ENCODE measurements around the gene ALAS1. TPM values are rescaled to one million over a fixed set of nuclear protein-coding genes. Genes with fewer than 3 reads are reported as not detected.

Gene ALAS1
- total RNA-seq, 4 donors from 2014 or later, result 70.1 to 101 (median 84.0) TPM

GRCh38 chr3:52193065-52193464 lies 4.9 kb upstream of the ALAS1 start:
- Histone ChIP-seq H3K27me3 (no peaks in the 10 kb centered on the region), H3K4me3 (no peak overlapping the region), H3K27ac (no peak overlapping the region), H3K36me3 (no peaks in the 10 kb centered on the region), H3K9me3 (no peaks in the 10 kb centered on the region), H3K4me1 (peaks cover 11 to 43% (median 17%) of the 10 kb centered on the region in 4 donors)
- DNase-seq, result peak; percentile 29
- TF ChIP-seq POLR2AphosphoS5 (IDR thresholded peaks at IDR 0.05) (no peak), POLR2A (IDR thresholded peaks at IDR 0.05) (no peak), EP300 (IDR thresholded peaks at IDR 0.05; ENCODE audit: low read depth) (no peak)
- TF ChIP-seq, protein P1, sequence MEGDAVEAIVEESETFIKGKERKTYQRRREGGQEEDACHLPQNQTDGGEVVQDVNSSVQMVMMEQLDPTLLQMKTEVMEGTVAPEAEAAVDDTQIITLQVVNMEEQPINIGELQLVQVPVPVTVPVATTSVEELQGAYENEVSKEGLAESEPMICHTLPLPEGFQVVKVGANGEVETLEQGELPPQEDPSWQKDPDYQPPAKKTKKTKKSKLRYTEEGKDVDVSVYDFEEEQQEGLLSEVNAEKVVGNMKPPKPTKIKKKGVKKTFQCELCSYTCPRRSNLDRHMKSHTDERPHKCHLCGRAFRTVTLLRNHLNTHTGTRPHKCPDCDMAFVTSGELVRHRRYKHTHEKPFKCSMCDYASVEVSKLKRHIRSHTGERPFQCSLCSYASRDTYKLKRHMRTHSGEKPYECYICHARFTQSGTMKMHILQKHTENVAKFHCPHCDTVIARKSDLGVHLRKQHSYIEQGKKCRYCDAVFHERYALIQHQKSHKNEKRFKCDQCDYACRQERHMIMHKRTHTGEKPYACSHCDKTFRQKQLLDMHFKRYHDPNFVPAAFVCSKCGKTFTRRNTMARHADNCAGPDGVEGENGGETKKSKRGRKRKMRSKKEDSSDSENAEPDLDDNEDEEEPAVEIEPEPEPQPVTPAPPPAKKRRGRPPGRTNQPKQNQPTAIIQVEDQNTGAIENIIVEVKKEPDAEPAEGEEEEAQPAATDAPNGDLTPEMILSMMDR (IDR thresholded peaks at IDR 0.05), result no peak
- 77% methylated on average over 17 of the region's 18 CpGs; no CpG with 5 or more reads in 1 of the 2 donors for WGBS, 2 donors (ENCODE audit: low coverage in 1 of 2)
- intact Hi-C loops (cut with DNase I; ENCODE audit: low total_unique reads), result no loop called here
- in situ Hi-C loops (cut with MboI; ENCODE audit: low pct_ligation_motif_present in 1 of 4, low pct_unique_long_range_greater_than_20kb in 1 of 4, low sequenced_read_pairs in 3 of 4), result no loop called here

- in situ Hi-C loops (cut with MboI; ENCODE audit: low pct_ligation_motif_present in 1 of 4, low pct_unique_long_range_greater_than_20kb in 1 of 4, low sequenced_read_pairs in 3 of 4) (no loop called here), intact Hi-C loops (cut with DNase I; ENCODE audit: low total_unique reads) (no loop called here)
- peak; percentile 69 for DNase-seq
- 74 to 86% methylated on average over 5 to 14 of the region's 14 CpGs for WGBS, 2 donors (ENCODE audit: low coverage in 1 of 2)
- H3K4me3 ChIP-seq, result no peak overlapping the region
- H3K27ac ChIP-seq, result peak overlapping the region; percentile 12 to 91 (median 87)
- H3K36me3 ChIP-seq, result no peaks in the 10 kb centered on the region
- no peak for TF ChIP-seq POLR2A (IDR thresholded peaks at IDR 0.05)
- TF ChIP-seq POLR2AphosphoS5 (IDR thresholded peaks at IDR 0.05), result peak in 1 of 3 donors; percentile 53
- TF ChIP-seq, protein P1 (IDR thresholded peaks at IDR 0.05), result no peak
- no peaks in the 10 kb centered on the region for H3K9me3 ChIP-seq
- peaks cover 20 to 55% (median 28%) of the 10 kb centered on the region in 4 donors for H3K4me1 ChIP-seq
- no peaks in the 10 kb centered on the region for H3K27me3 ChIP-seq
These were observed 3.3 kb upstream of the ALAS1 start for GRCh38 chr3:52194485-52195290.

DNA sequence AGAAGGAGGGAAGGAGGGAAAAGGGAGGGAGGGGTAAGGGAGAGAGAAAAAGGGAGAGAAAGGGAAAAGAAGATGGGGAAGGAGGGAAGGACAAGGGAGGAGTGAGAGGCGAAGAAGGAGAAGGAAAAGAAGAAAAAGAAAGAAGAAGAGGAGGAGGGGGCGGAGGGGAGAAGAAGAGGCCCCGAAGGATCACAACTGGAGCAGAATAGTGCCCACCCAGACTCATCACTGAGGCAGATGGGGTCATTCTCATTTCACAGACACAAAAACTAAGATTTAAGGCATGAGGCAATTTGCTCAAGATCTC lies 2.7 kb upstream of the ALAS1 start:
- DNase-seq, result no peak
- peaks cover 20 to 60% (median 29%) of the 10 kb centered on the region in 4 donors for H3K4me1 ChIP-seq
- in situ Hi-C loops (cut with MboI; ENCODE audit: low pct_ligation_motif_present in 1 of 4, low pct_unique_long_range_greater_than_20kb in 1 of 4, low sequenced_read_pairs in 3 of 4), result no loop called here

GRCh38 chr3:52195823-52196331 lies 2.1 kb upstream of the ALAS1 start:
- in situ Hi-C loops (cut with MboI; ENCODE audit: low pct_ligation_motif_present in 1 of 4, low pct_unique_long_range_greater_than_20kb in 1 of 4, low sequenced_read_pairs in 3 of 4), result no loop called here

More for the DNA sequence above, 2.7 kb upstream of the ALAS1 start:
- H3K36me3 ChIP-seq, result no peaks in the 10 kb centered on the region
- 81% methylated on average over 3 of the region's 3 CpGs; no CpG with 5 or more reads in 1 of the 2 donors for WGBS, 2 donors (ENCODE audit: low coverage in 1 of 2)
- no peaks in the 10 kb centered on the region for H3K9me3 ChIP-seq
- H3K27me3 ChIP-seq, result no peaks in the 10 kb centered on the region
- intact Hi-C loops (cut with DNase I; ENCODE audit: low total_unique reads), result no loop called here
- TF ChIP-seq POLR2A (IDR thresholded peaks at IDR 0.05) (no peak), EP300 (IDR thresholded peaks at IDR 0.05; ENCODE audit: low read depth) (no peak), POLR2AphosphoS5 (IDR thresholded peaks at IDR 0.05) (no peak)
- TF ChIP-seq, protein P1 (IDR thresholded peaks at IDR 0.05), result no peak
- H3K4me3 ChIP-seq, result no peak overlapping the region
- peak overlapping the region; percentile 87 to 93 (median 89) for H3K27ac ChIP-seq

More at GRCh38 chr3:52195823-52196331, 2.1 kb upstream of the ALAS1 start:
- Histone ChIP-seq H3K27ac (peak overlapping the region; percentile 87 to 93 (median 89)), H3K4me3 (no peak overlapping the region), H3K36me3 (no peaks in the 10 kb centered on the region), H3K9me3 (no peaks in the 10 kb centered on the region), H3K4me1 (peaks cover 20 to 62% (median 32%) of the 10 kb centered on the region in 4 donors), H3K27me3 (no peaks in the 10 kb centered on the region)
- 64 to 67% methylated on average over 3 to 10 of the region's 10 CpGs for WGBS, 2 donors (ENCODE audit: low coverage in 1 of 2)
- intact Hi-C loops (cut with DNase I; ENCODE audit: low total_unique reads), result no loop called here
- TF ChIP-seq, protein P1 (IDR thresholded peaks at IDR 0.05), result no peak
- TF ChIP-seq POLR2A (IDR thresholded peaks at IDR 0.05) (no peak), EP300 (IDR thresholded peaks at IDR 0.05; ENCODE audit: low read depth) (no peak), POLR2AphosphoS5 (IDR thresholded peaks at IDR 0.05) (no peak)
- DNase-seq, result peak; percentile 24

All from transverse colon (tissue), 4 donors.